ENCODE results near the gene GNB1.
"Not testable (repeated sequence)": the region's sequence is repeated elsewhere in the genome, so short reads cannot be mapped to it uniquely, and the experiment has no call there.

Gene GNB1

DNA sequence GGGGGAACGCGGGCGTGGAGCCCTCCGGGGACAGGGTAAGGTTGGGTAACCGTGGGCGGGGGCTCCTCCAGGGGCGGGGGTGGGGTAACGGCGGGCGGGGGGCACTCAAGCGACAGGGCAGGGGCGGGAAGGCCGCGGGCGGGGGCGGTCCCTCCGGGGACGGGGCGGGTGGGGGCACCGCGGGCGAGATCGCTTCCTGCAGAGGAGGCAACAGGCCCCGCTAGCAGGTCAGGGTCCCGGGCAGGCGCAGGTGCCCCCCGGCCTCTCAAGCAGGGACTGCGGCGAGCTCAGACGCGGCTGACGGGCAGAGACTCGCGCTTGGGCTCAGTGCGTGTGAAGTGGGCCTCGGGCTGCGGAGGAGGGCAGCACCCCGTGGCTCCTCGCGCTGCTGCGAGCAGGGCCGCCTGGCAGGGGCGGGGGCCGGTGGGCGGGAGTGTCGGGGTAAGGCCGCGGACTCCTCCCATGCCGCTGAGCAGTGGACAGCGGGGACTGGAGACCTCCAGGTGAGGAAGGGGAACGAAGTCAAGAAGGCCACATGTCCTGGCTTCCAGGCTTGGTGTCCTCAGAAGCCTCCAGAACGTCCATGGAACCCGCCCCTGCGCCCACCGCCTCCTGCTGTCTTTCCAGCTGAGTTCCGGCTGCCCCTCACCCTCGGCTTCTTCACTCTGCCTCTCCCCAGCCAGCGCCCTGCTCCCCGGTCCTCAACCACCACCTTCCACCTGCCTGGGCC is 627 bp upstream of the GNB1 start:
- peak; percentile 67 to 81 for DNase-seq (ENCODE audit: low read depth in 2 of 2)

DNA sequence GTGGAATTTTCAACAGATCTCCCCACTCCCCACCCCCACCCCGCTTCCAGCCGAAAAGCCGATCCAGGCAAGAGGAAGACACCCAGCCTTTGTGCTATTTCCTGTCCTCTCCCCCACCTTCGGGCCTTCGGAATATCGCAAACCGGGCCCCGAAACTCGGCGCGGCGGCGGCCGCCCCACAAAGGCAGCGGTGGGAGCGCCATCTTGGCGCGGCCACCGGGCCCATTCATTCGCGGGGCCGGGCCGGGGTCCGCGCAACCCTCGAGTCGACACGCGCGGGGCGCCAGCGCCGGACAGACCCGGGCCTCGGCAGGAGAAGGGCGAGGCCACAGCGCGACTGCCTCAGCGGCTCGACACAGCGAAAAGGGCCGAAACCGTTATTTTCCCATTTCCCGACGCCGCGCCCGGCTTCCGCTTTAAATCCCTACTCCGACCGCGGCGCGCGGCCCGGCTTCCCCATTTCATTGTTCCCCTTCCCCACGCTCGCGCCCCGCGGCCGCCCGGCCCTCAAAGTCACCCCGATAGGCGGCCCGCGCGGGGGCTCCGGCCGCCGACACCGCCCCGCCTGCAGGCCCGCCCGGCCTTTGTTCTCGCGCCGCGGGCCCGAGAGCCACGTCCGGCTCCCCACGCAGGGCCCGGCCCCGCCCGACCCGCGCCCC is 911 bp downstream of the GNB1 start:
- peak in 1 of 2 donors; percentile 45 for DNase-seq (ENCODE audit: low read depth in 2 of 2)

DNA sequence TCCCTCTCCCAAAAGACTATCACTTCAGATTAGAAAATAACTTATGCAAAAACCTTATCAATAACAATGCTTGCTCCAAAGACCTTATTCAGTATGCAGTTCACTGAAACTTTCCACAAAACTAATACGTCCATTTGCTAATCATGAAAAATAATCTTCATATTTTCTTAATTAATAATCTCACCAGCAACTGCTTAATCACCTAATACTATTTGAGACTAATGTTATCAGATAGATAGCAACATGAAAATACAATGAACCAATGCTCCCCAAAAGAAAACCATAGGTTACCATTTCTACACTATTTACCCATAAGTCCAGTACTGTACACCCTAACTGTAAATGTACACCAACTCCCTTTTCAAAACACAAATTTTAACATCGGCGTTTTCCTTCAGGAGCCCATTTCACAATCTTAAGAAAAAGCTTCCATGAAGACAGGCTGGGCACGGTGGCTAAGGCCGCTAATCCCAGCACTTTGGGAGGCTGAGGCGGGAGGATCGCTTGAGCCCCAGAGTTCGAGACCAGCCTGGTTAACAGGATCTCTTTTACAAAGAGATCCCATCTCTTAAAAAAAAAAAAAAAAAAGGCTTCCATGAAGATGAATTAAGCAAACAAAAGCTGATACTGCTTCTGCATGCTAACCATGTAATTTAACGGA is 1.7 kb downstream of the GNB1 start:
- no peak for DNase-seq (ENCODE audit: low read depth in 2 of 2)

DNA sequence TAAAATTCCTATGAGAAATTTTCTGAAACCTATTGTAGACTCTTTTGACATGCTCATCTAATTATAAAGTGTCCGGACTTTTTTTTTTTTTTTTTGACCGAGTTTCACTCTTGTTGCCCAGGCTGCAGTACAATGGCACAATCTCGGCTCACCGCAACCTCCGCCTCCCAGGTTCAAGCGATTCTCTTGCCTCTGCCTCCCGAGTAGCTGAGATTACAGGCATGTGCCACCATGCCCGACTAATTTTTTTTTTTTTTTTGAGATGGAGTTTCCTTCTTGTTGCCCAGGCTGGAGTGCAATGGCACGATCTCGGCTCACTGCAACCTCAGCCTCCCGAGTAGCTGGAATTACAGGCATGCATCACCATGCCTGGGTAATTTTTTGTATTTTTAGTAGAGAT is 7.0 kb downstream of the GNB1 start:
- not testable (repeated sequence) for DNase-seq (ENCODE audit: low read depth in 2 of 2)

DNA sequence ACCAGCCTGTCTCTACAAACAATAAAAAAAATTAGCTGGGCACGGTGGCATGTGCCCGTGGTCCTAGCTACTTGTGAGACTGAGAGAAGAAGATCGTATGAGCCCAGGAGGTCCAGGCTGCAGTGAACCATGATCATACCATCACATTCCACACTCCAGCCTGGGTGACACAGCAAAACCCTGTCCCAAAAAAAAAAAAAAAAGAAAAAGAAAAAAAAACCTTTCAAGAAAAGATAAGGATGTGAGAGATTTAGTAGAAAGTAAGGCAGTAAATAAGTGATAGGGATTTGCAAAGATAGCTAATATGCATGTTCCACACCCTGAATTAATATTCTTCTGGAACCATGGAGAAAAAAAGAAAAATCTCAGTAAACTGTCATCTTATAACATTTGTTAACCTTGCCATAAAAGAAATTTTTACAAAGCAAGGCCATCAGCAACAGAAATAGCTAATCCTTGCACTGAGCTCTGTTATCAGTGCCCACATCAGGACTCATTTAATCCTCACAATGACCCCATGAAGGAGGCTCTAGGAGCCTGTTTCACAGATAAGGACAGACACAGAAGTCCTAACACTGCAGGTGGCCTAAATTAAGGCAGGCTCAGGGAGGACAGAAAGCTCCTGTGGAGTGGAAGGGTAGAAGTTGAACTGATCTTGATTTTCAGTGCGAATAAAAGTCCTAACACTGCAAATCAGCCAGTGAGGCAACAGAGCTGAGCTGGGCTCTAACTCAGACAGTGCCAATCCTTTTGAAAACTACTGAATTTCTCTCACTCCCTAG is 7.6 kb downstream of the GNB1 start:
- DNase-seq (ENCODE audit: low read depth in 2 of 2): no peak

DNA sequence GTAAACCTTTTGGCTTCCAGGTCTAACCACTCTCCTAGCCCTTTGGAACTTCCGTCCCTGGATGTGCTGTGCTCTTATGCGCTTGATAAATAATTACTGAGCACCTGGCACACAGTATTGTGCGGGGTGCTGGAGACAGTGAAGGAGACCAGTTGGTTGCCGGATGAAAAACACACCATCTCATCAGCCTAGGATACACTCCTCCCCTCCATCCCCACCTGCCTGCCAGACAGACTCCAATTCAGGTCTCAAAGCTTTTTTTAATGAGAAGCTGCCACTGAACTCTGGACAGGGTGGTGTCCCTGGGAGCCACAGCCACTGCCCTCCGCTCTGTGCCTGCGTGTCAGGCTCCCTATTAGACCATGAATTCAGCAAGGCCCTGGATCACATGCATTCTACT is 9.2 kb downstream of the GNB1 start:
- DNase-seq (ENCODE audit: low read depth in 2 of 2): no peak

DNA sequence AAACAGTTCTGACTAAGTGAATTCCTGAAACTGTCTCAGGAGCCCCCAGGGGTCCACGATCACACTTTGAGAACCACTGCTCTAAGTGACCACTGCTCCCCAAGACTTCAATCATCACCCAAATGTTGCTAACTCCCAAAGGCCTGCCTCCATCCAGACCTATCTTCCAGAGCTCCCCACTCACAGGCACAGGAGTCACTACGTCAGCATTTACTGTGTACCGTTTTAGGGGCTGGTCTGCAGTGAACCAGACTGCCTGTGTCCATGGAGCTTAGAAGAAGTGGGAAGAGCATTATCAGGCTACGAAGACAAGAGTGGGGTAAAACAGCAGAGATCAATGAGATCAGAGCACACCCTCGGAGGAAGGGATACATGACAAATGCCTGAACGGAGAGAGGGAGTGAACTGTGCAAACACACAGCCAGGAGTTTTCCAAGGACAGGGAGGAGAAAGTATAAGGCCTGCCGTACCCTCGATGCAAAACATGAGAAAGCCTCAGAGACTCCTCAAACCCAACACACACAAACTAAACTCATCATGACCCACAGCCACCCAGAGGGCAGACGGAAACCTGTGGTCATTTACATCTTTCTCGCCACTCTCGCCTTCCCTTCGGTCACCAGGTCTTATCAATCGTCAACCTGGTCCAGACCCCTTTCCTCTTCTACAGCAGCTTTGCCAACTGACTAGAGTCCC is 10.1 kb downstream of the GNB1 start:
- DNase-seq (ENCODE audit: low read depth in 2 of 2): no peak

DNA sequence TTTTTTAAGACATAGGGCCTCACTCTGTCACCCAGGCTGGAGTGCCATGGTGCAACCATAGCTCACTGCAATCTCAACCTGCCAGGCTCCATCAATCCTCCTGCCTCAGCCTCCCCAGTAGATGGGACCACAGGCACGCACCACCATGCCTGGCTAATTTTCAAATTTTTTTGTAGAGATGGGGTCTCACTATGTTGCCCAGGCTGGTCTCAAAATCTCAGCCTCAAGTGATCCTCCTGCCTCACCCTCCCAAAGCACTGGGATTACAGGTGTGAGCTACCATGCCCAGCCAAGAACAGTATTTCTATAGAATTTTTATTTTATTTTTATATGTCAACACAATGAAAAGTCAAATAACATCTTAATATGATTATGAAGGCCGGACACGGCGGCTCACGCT is 10.9 kb downstream of the GNB1 start:
- DNase-seq (ENCODE audit: low read depth in 2 of 2): no peak

DNA sequence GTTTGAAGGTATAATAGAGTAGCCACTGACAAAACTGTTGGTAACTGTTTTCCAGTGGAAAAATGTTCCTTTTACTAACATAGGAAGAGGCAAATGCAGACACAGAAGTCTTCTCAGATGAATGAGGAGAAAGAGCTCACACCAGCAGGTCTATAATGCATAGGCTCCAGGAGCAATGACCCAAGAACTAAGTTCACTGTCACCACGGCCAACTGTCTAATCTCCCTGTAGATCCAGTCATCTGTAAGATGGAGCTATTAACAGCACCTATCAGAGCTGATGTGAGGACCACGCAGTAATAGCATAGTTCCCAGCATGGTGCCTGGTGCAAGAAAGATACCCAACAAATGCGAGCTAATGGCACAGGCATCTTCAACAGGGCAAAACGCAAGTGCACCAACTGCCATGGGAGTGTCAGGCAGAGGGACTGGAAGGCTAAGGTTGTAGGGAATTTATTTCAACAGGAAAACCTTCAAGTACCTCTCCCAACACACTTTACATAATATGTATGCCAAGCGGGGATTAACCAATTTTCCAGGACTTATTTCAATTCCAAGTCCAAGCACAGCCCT is 12.9 kb downstream of the GNB1 start:
- DNase-seq (ENCODE audit: low read depth in 2 of 2): no peak

DNA sequence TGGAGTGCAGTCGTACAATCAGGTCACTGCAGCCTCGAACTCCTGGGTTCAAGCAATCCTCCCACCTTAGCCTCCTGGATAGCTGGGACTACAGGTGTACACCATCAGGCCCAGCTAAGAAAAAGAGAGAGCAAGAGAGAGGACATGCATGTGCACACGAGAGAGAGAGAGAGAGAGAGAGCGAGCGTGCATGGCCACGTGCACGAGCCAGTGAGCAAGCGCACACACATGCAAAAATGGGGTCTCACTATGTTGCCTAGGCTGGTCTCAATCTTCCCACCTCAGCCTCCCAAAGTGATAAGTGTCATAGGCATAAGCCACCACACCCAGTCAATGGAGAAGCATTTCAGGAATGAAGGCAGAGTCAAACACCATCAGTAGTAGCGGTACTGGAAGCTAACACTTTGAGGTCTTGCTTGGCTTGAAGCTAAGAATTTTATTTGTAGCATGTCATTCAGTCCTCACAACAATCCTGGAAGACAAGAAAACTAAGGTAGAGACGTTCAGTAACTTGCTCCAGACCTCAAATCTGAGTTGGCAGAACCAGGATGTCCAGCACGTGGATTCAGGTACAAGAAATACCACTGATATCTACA is 14.5 kb downstream of the GNB1 start:
- no peak for DNase-seq (ENCODE audit: low read depth in 2 of 2)

DNA sequence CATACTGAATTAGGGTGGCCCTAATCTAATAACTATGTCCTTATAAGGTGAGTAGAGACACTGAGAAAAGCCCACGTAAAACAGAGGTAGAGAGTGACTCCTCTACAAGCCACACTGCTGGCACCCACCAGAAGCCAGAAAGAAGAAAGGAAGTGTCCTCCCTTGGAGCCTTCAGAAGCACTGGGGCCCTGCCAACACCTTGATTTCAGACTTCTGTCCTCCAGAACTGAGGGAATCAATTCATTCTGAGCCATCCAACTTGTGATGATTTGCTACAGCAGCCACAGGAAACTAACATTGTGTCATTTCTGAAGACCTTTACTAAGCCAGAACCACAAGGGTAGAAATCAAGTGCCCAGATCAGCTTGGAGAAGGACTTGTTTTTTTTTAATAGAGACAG is 15.0 kb downstream of the GNB1 start:
- no peak for DNase-seq (ENCODE audit: low read depth in 2 of 2)

DNA sequence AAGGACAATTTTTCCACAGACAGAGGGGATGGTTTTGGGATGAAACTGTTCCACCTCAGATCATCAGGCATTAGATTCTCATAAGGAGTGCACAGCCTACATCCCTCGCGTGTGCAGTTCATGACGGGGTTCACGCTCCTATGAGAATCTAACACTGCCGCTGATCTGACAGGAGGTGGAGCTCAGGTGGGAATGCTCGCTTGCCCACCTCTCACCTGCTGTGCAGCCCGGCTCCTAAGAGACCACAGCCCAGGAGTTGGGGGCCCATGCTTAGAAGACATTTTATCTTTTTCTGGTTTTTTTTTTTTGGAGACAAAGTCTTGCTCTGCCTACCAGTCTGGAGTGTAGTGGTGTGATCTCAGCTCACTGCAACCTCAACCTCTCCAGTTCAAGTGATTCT is 16.0 kb downstream of the GNB1 start:
- DNase-seq (ENCODE audit: low read depth in 2 of 2): no peak

DNA sequence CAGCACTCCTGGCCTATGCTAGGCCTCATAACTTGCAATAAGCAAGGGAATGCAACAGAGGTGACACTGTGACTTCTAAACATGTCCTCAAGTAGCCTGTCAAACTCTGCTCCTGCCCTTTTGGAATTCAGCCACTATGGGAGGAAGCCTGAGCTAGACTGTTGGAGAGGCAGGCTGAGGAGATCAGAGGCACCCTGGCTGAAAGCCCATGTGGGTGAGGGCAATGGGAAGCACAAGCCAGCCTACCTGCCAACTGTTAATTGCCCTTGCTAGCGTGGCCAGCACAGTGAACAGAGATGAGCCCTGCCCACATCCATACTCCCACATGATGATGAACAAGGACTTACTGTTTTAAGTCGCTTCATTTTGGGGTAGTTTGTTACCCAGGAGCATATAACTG is 17.7 kb downstream of the GNB1 start:
- DNase-seq (ENCODE audit: low read depth in 2 of 2): no peak

DNA sequence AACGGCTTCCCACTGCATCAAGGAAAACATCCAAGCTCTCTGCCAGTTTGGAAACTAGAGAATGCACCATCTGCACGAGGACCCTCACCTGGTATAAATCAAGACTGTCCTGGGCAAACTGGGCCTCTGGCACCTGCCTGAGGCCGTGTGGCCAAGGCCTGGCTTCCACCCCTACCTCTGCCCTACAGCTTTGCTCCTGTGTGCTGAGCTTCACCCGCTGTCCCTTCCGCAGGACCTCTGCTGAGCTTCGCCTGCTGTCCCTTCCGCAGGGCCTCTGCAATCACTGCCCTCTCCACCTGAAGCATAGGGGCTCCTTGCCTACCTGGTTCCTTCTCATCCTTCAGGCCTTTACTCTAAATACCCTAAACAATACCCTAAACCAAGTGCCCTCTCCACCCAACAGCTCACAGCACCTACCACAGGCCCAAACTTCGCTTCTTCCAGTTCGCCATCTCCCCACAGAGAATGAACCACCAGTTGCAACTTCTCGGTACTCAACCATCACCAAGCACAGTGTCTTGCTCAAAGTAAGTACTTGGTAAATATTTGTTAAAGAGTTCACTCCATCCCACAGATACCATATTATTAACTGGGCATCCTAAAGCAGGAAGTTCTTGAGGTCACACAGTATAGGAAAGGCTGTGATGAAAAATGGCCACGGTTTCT is 18.4 kb downstream of the GNB1 start:
- no peak for DNase-seq (ENCODE audit: low read depth in 2 of 2)

DNA sequence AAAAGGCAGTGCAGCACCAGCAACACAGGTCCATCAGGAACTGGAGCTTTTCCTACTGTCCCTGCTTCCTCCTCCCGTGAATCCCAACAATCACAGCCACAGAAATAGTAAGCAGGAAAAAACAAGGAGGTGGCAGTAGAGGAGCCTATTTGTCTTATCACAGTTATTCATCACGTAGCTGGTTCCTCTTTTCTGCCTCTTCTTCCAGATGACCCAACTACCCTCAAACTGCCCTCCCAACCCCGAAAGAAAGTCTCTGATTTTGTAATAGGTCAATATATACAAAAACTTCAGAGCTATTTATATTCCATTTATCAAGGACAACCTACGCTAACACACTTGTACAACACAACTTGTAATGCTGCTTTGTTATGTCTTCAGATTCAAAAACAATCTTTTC is 21.4 kb downstream of the GNB1 start:
- no peak for DNase-seq (ENCODE audit: low read depth in 2 of 2)

DNA sequence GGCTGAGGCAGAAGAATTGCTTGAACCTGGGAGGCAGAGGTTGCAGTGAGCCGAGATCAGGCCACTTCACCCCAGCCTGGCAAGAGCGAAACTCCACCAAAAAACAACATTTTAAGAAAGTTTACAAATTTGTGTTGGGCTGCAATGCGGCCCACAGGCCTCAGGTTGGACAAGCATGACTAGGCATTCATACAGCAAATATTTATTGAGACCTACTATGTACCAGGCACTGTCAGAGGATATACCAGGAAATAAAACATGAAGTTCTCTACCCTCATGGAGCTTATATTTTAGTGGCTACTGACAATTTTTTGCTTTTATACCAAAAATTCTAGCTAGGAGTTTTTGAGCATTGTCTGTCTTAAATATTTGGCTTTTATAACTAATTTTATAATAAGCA is 23.7 kb downstream of the GNB1 start:
- no peak for DNase-seq (ENCODE audit: low read depth in 2 of 2)

DNA sequence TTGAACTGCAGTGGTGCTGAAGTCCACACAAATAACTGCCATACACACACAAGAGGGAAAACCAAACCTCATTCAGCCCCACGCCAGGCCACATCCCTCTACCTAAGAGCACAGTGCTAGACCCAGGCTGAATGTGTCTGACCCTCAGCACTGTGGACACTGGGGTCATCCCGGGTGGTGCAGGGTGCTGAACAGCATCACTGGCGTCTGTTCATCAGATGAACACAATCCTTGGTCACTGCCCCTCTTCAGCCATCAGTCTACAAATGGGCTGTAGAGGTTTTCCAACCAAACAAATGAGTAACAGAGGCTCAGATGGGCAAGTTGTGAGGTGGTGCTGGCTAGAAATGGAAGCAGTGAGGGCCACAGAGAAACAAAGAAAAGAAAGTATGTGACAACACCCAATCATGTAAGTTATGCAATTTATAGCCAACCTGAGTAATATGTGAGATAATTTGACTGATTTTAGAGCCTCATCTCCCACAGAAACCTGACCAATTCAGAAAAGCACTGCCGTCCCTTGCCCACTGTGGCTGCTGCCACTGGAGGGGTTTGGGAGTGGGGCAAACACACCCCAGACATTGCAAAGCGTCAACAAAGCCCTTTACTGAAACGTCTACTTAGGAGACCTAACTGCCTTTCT is 27.9 kb downstream of the GNB1 start:
- DNase-seq (ENCODE audit: low read depth in 2 of 2): no peak

DNA sequence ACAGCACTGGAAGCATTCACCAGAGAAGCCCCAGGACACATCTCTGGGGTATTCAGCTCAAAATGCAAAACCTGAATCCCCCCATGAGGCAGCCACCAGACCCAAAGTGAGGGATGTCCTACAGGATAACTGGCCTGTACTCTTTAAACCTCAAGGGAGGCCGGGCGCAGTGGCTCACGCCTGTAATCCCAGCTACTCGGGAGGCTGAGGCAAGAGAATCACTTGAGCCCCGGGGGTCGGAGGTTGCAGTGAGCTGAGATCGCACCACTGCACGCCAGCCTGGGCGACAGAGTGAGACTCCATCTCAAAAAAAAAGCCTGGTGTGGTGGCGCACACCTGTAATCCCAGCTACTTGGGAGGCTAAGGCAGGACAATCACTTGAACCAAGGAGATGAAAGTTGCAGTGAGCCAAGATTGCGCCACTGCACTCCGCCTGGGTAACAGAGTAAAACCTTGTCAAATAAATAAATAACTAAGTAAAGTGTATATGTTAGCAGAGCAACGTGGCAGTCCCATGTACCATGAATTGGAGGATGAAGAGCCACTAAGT is 29.1 kb downstream of the GNB1 start:
- not testable (repeated sequence) for DNase-seq (ENCODE audit: low read depth in 2 of 2)

DNA sequence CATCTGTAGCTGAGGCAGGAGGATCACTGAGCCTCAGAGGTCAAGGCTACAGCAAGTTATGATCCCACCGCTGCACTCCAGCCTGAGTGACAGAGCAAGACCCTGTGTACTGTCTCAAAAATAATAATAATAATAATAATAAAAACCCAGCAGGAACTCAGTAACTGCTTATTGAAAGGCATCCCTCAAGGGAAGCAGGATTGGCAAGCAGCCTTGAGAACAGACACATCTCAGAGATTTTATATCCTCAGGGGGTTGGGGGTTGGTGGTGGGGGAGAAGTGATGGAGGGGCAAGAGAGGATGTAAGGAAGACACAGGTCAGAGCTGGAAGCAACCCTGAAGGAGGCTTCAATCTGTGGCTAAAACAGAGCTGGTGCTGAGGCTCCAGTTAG is 29.6 kb downstream of the GNB1 start:
- no peak for DNase-seq (ENCODE audit: low read depth in 2 of 2)
